OCI-LY1 (cell line): Measurements from ENCODE around the gene WWOX.

ENCODE experiments used
- H2AFZ ChIP-seq: fragments of 200-600 bp; sonication (generic), shearing (Covaris generic); 2 replicates; pipeline ENCODE4 v1.6.0; 2014; ENCODE audit warnings: antibody characterized with exemption, mild to moderate bottlenecking, low read length
- H3F3A ChIP-seq: fragments of 200-600 bp; sonication (generic), shearing (Covaris generic); 2 replicates; pipeline ENCODE4 v1.6.0; 2014; ENCODE audit warnings: mild to moderate bottlenecking, antibody characterized with exemption, low read length, moderate library complexity; ENCODE audit not compliant: insufficient read depth
- H3K27ac ChIP-seq: fragments of 200-600 bp; sonication (generic); 2 replicates; pipeline ENCODE4 v1.5.1; 2014; ENCODE audit warnings: low read length, mixed run types, mild to moderate bottlenecking, low read depth; ENCODE audit not compliant: poor library complexity, severe bottlenecking
- H3K27me3 ChIP-seq: fragments of 200-600 bp; sonication (generic); 2 replicates; pipeline ENCODE4 v1.6.0; 2014; ENCODE audit warnings: antibody characterized with exemption, mild to moderate bottlenecking, low read length, moderate library complexity; ENCODE audit not compliant: insufficient read depth
- H3K36me3 ChIP-seq: fragments of 200-600 bp; sonication (generic); 2 replicates; pipeline ENCODE4 v1.6.1; 2014; ENCODE audit warnings: mild to moderate bottlenecking, antibody characterized with exemption, low read length, moderate library complexity, mixed read lengths; ENCODE audit not compliant: insufficient read depth
- H3K4me1 ChIP-seq: fragments of 200-600 bp; sonication (generic); 2 replicates; pipeline ENCODE4 v1.5.1; 2014; ENCODE audit warnings: mild to moderate bottlenecking, low read length, moderate library complexity; ENCODE audit not compliant: insufficient read depth, severe bottlenecking
- H3K4me2 ChIP-seq: fragments of 200-600 bp; sonication (generic), shearing (Covaris generic); 2 replicates; pipeline ENCODE4 v1.6.1; 2014; ENCODE audit warnings: low read length
- H3K4me3 ChIP-seq: fragments of 200-600 bp; sonication (generic); 2 replicates; pipeline ENCODE4 v1.5.1; 2014; ENCODE audit warnings: low read length, low read depth, mild to moderate bottlenecking, mixed read lengths; ENCODE audit not compliant: poor library complexity, severe bottlenecking
- H3K79me2 ChIP-seq: fragments of 200-600 bp; shearing (Covaris generic); 2 replicates; pipeline ENCODE4 v1.6.1; 2016; ENCODE audit warnings: mixed run types, low read length, mixed read lengths; ENCODE audit not compliant: insufficient read depth
- H3K9ac ChIP-seq: fragments of 200-600 bp; sonication (generic), shearing (Covaris generic); 2 replicates; pipeline ENCODE4 v1.6.1; 2014; ENCODE audit warnings: mild to moderate bottlenecking, low read length, mixed read lengths
- H3K9me2 ChIP-seq: fragments of 200-600 bp; sonication (generic), shearing (Covaris generic); 2 replicates; pipeline ENCODE4 v1.6.1; 2014; ENCODE audit warnings: low read depth, mild to moderate bottlenecking, low read length, mixed read lengths
- H3K9me3 ChIP-seq: fragments of 200-600 bp; shearing (Covaris generic); 2 replicates; pipeline ENCODE4 v1.6.1; 2014; ENCODE audit warnings: low read length, mixed read lengths
- H4K20me1 ChIP-seq: fragments of 200-600 bp; sonication (generic), shearing (Covaris generic); 2 replicates; pipeline ENCODE4 v1.6.0; 2016; ENCODE audit warnings: mild to moderate bottlenecking, low read length; ENCODE audit not compliant: insufficient read depth
- EZH2 ChIP-seq: fragments of 200-600 bp; sonication (generic), shearing (Covaris generic); IDR thresholded peaks from 2 replicates; pipeline ENCODE4 v1.8.0; 2017; ENCODE audit warnings: borderline replicate concordance, mixed run types, mild to moderate bottlenecking, antibody characterized with exemption, low read length, moderate library complexity, mixed read lengths
- TF ChIP-seq, protein P1 (sequence below): fragments of 200-600 bp; sonication (generic), shearing (Covaris generic); IDR thresholded peaks from 2 replicates; pipeline ENCODE4 v1.5.1; 2017; ENCODE audit warnings: mild to moderate bottlenecking, antibody characterized with exemption, low read length, moderate library complexity, mixed read lengths

WWOX gene

DNA sequence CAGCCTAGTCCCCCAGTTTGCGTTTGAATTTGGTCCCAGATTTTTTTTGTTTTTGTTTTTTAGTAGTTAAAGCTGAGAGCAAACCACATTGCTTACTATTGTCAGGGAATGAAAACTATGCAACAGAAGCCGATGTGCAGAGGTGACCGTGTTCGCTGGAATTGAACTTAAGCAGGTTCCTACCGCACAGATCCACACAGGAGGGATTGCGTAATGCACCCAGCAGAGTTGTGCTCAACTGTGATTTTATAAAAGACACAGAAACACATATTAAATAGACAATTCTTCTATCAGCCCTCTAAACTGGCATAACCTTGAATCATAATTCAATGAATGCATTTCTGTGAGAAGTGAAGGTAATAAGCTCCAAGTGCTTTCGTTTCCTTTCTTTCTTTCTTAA is 443.0 kb downstream of the WWOX start:
- Histone ChIP-seq H3K9me2 (no peaks in the 10 kb centered on the region), H3K36me3 (no peaks in the 10 kb centered on the region), H3K4me2 (no peak overlapping the region), H3K27ac (no peak overlapping the region), H3K27me3 (no peaks in the 10 kb centered on the region), H3K9me3 (no peaks in the 10 kb centered on the region), H3F3A (no peaks in the 10 kb centered on the region), H3K79me2 (no peaks in the 10 kb centered on the region), H3K9ac (no peak overlapping the region), H3K4me1 (no peaks in the 10 kb centered on the region), H4K20me1 (no peaks in the 10 kb centered on the region), H2AFZ (no peak overlapping the region), H3K4me3 (no peak overlapping the region)
- TF ChIP-seq EZH2 = no peak
- TF ChIP-seq, protein P1, sequence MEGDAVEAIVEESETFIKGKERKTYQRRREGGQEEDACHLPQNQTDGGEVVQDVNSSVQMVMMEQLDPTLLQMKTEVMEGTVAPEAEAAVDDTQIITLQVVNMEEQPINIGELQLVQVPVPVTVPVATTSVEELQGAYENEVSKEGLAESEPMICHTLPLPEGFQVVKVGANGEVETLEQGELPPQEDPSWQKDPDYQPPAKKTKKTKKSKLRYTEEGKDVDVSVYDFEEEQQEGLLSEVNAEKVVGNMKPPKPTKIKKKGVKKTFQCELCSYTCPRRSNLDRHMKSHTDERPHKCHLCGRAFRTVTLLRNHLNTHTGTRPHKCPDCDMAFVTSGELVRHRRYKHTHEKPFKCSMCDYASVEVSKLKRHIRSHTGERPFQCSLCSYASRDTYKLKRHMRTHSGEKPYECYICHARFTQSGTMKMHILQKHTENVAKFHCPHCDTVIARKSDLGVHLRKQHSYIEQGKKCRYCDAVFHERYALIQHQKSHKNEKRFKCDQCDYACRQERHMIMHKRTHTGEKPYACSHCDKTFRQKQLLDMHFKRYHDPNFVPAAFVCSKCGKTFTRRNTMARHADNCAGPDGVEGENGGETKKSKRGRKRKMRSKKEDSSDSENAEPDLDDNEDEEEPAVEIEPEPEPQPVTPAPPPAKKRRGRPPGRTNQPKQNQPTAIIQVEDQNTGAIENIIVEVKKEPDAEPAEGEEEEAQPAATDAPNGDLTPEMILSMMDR = no peak

DNA sequence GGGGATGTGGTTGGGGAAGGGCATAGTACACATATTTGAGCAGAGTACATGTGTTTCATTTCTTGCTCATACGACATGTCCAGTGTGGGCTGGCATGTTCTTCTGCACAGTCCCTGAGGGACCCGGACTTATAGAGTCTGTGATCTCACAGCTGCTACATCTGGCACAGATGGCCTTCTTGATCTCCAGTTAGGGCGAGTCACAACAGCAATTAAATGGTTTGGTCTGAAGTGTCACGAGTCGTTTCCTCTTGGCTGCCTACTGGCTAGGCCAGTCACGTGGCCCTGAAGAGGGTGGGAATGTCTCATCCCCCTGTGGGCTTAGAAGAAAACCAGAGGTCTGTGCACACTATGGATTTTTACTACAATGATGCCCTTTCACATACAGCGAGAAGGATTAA is 443.6 kb downstream of the WWOX start:
- Histone ChIP-seq H3K9me3 (no peaks in the 10 kb centered on the region), H3K4me3 (no peak overlapping the region), H2AFZ (no peak overlapping the region), H3K4me2 (no peak overlapping the region), H4K20me1 (no peaks in the 10 kb centered on the region), H3K9me2 (no peaks in the 10 kb centered on the region), H3K27me3 (no peaks in the 10 kb centered on the region), H3F3A (no peaks in the 10 kb centered on the region), H3K9ac (no peak overlapping the region), H3K79me2 (no peaks in the 10 kb centered on the region), H3K4me1 (no peaks in the 10 kb centered on the region), H3K36me3 (no peaks in the 10 kb centered on the region), H3K27ac (no peak overlapping the region)
- no peak for TF ChIP-seq EZH2
- TF ChIP-seq, protein P1 = no peak

DNA sequence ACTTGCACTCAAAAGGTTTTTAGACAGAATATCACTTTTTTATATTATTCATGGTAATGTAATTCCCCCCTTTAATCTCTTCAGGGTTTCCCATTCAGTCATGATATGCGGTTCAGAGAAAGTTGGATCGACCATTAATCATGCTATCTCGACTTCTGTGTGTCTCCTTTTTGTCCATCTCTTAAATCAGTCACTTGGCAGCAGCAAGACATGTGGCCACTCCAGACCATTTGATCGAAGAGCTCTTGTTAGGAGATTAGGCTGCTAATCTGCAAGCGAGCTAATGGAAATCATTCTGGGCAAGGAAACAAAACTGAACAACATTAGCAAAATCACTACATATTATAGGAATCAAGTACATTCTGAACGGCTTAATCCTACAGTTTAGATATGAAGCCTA is 449.9 kb downstream of the WWOX start:
- H3K36me3 ChIP-seq = no peaks in the 10 kb centered on the region
- no peak overlapping the region for H3K27ac ChIP-seq
- no peak overlapping the region for H3K4me2 ChIP-seq
- no peak overlapping the region for H3K9ac ChIP-seq
- no peaks in the 10 kb centered on the region for H3F3A ChIP-seq
- no peaks in the 10 kb centered on the region for H3K27me3 ChIP-seq
- H2AFZ ChIP-seq = no peak overlapping the region
- H3K4me3 ChIP-seq = no peak overlapping the region
- H3K9me2 ChIP-seq = no peaks in the 10 kb centered on the region
- no peaks in the 10 kb centered on the region for H3K79me2 ChIP-seq
- no peaks in the 10 kb centered on the region for H4K20me1 ChIP-seq
- no peak for TF ChIP-seq EZH2
- TF ChIP-seq, protein P1 = no peak
- no peaks in the 10 kb centered on the region for H3K9me3 ChIP-seq
- no peaks in the 10 kb centered on the region for H3K4me1 ChIP-seq
